ENCODE data around the gene GGA3. TPM values are rescaled to one million over a fixed set of nuclear protein-coding genes. Genes with fewer than 3 reads are reported as not detected.
A peak's percentile ranks its signal among the peaks of the same experiment; 100 is the strongest.
"Not testable (repeated sequence)": the region's sequence is repeated elsewhere in the genome, so short reads cannot be mapped to it uniquely, and the experiment has no call there.

The GGA3 gene, protein sequence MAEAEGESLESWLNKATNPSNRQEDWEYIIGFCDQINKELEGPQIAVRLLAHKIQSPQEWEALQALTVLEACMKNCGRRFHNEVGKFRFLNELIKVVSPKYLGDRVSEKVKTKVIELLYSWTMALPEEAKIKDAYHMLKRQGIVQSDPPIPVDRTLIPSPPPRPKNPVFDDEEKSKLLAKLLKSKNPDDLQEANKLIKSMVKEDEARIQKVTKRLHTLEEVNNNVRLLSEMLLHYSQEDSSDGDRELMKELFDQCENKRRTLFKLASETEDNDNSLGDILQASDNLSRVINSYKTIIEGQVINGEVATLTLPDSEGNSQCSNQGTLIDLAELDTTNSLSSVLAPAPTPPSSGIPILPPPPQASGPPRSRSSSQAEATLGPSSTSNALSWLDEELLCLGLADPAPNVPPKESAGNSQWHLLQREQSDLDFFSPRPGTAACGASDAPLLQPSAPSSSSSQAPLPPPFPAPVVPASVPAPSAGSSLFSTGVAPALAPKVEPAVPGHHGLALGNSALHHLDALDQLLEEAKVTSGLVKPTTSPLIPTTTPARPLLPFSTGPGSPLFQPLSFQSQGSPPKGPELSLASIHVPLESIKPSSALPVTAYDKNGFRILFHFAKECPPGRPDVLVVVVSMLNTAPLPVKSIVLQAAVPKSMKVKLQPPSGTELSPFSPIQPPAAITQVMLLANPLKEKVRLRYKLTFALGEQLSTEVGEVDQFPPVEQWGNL
- total RNA-seq: 9.9 TPM

DNA sequence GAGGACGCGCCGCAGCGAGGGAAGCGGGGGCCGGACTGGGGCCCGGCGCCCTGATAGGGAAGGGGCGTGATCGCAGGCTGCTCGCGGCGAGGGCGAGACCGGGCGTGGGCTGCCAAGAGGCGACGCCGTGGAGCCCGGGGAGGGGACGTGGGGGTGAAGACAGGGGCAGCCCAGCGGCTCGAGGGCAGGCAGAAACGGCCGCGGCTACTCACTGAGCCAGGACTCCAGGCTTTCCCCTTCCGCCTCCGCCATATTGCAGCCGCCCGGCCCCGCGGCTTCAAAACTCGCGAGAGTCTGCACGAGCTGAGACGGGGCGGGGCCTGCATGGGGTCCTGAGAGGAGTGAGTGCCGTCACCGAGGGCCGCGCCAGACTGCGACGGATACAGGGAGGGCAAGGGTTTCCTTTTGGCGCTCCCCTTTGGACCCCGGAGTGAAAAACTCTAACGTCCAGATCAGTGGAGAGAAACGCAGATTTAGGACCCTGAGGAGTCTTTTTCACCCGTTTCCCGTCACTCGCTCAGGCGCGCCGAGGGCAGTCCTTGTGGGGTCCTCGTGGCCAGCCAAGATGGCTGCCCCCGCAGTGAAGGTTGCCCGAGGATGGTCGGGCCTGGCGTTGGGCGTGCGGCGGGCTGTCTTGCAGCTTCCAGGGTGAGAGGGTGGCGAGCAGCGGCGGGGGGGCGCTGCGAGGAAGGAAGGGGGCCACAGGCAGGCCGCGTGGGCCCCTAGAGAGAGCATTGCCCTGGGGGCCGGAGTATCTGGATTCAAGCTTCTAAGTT, at the start of gene GGA3, which contains the start of gene MRPS7:
Gene GGA3 (minus strand): TSS at position 271 of the 776 bp plus-strand sequence. CDS start 19 bp downstream, at position 252.
Gene MRPS7 (plus strand): TSS at position 544 of the 776 bp plus-strand sequence. CDS start 22 bp downstream, at position 566.
- DNase-seq: peak; percentile 91

DNA sequence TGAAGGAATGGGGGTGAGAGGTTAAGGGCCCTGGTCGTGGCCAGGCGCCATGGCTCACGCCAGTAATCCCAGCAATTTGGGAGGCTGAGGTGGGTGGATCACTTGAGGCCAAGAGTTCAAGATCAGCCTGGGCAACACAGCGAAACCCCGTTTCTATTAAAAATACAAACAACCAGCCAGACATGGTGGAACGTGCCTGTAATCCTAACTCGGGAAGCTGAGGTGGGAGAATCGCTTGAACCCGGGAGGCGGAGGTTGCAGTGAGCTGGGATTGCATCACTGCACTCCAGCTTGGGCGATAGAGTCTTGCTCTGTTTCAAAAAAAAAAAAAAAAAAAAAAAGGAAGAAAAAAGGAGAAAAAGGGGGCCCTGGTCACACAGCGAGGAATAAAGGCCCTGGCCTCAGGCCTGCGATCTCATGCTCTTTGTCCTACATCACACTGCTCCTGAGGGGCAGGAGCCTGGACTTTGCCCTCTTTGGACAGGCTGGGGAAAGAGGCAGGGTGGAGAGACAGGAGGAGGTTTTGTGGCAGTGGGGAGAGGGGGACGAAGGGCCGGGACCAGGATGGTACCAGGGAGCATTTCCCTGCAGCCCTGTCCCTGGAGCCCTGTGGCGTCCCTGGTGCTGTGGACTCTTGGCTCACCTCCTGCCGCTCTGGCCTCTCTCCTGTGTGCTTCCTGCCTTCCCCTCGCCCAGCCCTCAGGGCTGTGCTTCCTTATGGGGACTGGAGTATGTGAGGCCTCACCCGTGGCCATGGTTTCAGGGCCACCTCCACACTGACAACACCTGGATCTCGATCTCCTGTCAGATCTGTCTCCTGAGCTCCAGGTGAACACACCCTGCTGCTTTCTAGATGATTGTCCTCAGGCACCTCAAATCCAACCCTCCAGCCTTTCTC, 47.6 kb upstream of the GGA3 start:
- DNase-seq: no peak

- no peak for DNase-seq
These were observed 46.7 kb upstream of the GGA3 start for GRCh38 chr17:75307957-75308731.

DNA sequence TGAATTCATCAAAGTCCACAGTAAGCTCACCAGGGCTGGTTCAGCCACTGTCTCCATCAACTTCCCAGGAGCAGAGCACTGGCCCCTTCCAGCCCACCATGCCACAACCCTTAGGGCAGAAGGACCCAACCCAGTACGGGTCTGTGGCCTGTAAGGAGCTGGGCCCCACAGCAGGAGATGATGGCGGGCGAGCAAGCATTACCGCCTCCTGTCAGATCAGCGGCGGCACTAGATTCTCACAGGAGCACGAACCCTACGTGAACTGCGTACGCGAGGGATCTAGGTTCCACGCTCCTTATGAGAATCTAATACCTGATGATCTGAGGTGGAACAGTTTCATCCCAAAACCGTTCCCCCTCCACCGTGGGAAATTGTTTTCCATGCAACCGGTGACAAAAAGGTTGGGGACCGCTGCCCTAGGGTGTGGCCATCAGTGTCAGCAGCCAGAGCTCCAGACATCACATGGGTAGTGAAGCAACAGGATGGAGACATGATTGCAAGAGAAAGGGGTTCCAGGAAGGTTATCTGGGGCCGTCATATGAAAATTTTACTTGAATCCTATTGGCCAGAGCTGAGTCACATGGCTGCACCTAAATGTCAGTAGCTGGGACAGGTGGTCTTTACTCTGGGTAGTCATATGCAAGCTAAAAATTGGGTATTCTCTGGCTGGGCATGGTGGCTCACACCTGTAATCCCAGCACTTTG, 40.2 kb upstream of the GGA3 start:
- DNase-seq: no peak

DNA sequence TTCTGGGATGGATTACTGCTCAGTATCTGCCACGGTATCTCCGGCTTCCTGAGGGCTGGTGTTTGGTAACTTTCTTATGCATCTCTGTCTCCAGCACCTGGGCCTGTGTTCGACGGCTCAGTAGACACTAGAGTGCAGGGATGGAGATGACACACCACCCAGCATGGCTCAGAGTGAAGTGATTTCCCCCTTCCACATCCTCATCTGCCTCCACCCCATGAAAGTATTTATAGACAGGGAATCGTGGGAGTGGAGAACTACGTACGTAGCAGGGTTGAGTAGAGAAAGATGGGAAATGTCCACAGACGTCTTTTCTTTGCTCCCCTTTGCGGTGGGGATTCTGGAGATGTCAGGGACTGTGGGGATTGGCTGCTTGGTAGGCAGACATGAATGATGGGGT, 39.6 kb upstream of the GGA3 start:
- no peak for DNase-seq

DNA sequence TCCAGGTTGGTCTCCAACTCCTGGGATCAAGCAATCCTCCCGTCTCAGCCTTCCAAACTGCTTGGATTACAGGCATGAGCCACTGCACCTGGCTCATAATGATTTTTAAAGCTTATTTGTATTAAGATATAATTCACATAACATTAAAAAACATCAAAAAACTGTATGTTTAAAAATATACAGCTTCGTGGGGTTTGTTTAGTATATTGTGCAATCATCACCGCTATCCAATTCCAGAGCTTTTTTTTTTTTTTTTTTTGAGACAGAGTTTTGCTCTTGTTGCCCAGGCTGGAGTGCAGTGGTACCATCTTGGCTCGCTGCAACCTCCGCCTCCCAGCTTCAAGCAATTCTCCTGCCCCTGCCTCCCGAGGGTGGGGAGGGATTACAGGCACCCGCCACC, 38.9 kb upstream of the GGA3 start:
- no peak for DNase-seq

GRCh38 chr17:75295201-75296158, 34.1 kb upstream of the GGA3 start:
- no peak for DNase-seq

DNA sequence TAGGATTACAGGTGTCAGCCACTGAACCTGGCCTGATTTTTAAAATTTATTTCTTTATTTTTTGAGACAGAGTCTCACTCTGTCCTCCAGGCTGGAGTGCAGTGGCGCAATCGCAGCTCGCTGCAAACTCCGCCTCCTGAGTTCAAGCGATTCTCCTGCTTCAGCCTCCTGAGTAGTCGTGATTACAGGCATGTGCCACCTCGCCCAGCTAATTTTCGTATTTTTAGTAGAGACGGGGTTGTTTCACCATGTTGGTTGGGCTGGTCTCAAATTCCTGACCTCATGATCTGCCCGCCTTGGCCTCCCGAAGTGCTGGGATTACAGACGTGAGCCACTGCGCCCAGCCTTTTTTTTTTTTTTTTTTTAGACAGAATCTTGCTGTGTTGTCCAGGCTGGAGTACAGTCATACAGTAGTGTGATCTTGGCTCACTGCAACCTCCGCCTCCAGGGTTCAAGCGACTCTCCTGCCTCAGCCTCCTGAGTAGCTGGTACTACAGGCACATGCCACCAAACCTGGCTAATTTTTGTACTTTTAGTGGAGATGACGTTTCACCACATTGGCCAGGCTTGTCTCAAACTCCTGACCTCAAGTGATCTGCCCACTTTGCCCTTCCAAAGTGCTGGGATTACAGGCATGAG, 31.5 kb upstream of the GGA3 start:
- DNase-seq: not testable (repeated sequence)

- DNase-seq: peak; percentile 87
These were observed 28.5 kb upstream of the GGA3 start for GRCh38 chr17:75289832-75290337.

DNA sequence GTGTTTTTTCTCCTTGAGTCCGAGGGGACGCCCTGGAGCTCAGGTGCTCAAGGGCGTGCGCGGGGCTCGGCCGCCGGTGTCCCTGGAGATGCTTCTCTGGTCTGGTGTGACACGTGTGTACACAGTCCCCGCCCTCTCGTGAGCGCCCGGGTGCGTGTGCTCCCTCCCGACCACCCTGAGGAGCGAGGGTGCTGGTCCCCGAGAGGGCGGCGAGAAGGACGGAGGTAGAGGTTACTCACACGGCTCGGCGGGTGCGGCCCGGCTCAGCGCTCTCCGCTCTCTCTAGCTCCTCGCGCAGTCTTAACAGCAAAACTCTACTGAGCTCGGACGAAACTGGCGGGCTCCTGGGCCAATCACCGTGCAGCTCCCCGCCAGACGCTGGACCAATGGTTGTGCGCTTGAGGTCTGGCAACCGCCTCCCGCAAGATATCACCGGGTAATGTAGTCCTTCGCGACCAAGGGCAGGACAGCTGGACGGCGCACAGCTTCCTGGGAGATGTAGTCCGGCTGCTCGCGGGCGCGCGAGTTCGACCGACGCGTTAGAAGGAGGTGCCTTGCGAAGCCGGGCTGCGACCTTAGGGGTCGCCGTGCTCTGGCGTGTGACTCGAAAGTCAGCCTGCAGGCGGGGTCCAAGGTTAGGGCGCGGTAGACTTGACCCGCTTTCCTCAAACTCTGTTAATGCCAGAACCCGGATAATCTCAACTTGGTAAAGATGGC, 27.9 kb upstream of the GGA3 start, which contains the start of gene SLC25A19:
Gene SLC25A19 (minus strand): TSS at position 319 of the 717 bp plus-strand sequence. CDS start 2,669 bp downstream, outside the sequence.
- DNase-seq: peak; percentile 98

- DNase-seq: no peak
These were observed 27.3 kb upstream of the GGA3 start for GRCh38 chr17:75288770-75289114.

- DNase-seq: no peak
These were observed 27.0 kb upstream of the GGA3 start for GRCh38 chr17:75288359-75288758.

DNA sequence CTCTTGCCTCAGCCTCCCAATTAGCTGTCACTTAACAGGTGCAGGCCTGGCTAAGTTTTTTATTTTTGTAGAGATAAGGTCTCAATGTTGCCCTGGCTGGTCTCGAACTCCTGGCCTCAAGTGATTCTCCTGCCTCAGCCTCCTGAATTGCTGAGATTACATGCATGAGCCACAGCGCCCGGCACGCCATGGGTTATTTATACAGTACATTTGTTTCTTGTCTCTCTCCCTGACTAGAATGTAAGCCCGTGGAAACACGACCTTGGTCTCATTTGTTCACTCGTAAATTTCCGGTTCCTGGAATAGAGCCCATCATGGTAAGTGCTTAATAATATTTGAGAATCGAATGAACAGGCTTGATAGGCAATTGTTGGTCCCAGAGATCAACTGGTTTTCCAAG, 25.8 kb upstream of the GGA3 start:
- no peak for DNase-seq

DNA sequence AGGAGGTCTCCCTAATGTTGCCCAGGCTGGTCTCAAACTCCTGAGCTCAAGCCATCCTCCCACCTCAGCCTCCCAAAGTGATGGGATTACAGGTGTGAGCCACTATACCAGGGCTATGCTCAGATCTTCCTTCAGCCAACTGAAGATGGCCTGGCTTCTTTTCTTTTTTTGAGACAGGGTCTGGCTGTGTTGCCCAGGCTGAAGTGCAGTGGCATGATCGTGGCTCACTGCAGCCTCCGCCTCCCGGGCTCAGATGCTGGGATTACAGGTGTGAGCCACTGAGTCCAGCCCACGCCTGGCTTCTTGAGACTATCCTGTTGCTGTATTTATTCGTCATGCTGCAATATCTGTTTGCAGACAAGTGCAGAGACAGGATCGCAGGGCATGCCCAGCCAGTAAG, 23.7 kb upstream of the GGA3 start:
- no peak for DNase-seq

DNA sequence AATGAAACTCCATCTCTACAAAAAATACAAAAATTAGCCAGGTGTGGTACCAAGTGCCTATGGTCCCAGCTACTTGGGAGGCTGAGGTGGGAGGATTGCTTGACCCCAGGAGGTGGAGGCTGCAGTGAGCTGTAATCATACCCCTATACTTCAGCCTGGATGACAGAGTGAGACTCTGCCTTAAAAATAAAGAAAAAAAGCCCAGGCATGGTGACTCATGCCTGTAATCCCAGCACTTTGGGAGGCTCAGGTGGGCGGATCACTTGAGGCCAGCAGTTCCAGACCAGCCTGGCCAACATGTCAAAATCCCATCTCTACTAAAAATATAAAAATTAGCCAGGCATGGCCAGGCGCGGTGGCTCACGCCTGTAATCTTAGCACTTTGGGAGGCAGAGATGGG, 18.8 kb upstream of the GGA3 start:
- not testable (repeated sequence) for DNase-seq

- no peak for DNase-seq
These were observed 16.3 kb upstream of the GGA3 start for GRCh38 chr17:75277664-75278071.

GRCh38 chr17:75273977-75274708, 12.7 kb upstream of the GGA3 start:
- DNase-seq: no peak
